IPS DF 4.7 (cell line): ENCODE data around the gene EXOC6B.

ENCODE experiments used
- DNase-seq: peaks from one replicate; pipeline ENCODE4 v3.0.0-alpha.2; 2013; ENCODE audit warnings: low spot score; ENCODE audit errors: extremely low read depth

EXOC6B gene

DNA sequence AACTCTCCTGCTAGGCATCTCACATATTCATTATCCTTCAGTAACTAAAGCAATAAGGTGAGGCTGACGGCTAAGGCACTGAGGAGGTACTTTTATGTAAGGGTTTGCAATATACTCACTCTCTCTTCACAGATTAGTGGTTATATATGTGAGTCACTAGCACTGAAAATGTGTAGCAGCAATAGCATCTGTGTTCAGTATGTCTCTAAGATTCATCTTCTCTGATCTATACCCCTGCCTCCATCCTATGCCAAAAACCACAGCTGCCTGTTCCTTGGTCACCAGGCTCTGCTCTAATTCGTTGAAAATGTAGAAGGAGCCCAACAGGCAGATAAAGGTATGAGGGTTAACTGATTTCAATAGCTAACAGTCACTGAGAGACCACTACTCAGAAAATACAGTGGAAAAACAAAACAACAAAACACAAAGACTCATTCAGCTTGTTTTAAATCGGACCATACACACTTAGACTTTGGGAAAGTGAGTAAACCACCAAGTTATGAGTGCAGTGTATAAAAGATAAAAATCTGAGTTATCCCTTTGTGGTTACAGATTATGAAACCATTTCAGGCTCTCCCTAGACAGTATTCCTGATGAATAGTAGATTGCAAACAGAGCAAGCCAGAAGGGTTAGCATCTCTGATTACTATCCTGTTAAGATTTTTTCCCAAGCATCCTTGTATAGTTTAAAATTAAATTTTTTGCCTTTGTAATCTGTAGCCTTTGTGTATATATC is 602.8 kb downstream of the EXOC6B start:
- DNase-seq: no peak

DNA sequence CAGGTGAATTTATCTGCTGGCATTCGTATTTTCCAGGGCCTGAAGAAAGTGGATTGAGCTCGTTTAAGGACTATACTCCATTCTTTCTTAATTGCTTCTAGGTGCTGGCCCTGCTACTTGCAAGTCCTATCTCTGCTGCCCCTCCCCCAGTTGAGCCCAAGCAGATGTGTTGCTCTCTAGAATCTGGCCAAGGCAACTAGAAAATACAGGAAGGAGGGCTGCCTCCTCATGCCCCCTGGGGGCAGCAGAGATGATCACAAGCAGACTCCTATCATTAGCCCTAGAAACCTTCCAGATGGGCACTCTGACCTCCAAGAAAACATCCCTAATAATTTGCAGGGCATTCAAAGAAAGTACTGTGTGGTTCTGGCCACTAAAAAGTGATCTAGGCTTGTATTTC is 605.7 kb downstream of the EXOC6B start:
- peak; percentile 62 for DNase-seq

DNA sequence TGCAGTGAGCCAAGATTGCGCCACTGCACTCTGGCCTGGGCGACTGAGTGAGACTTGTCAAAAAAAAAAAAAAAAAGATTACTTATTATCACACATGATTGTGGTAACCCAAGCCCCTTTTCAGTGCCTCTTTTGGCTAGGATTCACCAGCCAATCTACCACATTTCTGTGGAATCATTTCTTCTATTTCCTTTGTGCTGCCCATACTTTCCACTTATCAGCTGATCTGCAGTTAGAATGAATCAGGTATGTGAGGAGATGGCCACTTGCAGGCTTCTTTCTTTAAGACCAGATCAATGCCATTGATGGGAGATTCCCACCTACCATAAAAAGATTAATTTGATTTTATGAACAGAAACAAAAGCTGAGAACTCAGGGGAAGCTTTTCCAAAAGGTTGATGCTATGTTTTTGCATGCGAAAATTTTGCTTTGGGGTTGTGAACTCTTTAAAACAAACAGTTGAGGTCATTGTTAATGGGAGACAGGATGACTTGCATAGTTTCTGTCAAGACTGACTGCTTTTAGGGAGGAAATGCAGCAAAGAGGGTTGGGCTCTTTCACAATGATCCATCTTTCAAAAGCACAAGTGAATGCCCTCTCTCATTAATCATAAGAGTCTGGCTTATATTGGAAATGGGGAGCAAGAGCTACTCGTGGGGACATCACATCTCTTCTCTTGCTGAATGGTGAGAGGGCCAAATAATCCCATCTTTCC is 611.2 kb downstream of the EXOC6B start:
- DNase-seq: no peak

DNA sequence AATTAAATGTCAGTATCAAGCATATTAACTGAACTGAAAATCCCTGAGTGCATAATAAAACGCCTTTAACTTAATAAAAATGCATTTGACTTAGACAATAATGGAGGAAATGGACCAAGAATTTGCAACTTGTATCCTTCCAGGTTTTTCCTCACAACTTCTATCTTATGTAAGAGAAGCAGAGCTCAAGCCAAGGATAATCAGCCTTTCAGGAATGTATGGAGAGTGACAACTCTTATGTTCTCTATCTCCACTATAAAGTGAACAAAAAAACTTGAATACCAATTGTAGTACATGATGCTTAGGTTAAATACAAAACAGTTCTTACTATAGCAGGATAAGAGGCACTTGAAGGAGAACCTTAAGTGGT is 613.4 kb downstream of the EXOC6B start:
- no peak for DNase-seq

DNA sequence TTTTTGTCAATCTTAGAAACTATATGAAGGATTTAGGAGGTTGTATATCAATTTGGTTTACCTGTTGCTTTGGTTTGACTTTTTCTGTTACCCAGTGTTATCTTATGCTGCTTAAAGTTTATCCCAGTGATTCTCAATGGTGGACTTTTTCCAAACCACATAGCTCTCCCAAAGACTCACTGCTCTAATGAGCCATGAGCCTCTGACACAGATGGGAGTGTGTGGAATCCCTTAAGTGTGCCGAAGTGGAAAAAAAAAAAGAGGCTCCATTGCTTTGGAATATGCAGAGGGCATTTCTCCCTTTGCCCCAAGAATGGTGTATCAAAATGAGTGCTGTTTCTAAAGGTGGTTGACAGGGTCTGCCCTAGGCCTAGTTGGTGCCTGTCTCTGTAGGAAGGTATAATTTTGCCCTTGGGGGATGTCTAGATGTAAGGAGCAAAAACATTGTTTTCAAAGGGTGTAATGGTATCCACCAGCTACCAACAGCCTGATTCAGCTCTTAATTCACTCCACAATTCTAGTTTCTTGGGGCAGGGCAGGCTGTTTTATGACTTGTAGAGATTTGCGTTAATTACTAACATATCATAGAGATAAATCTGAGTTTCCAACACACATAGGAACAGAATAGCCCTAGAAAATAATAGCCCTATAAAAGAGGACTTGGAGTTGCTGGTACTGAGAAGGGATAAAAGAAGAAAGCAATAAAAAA is 613.9 kb downstream of the EXOC6B start:
- no peak for DNase-seq

DNA sequence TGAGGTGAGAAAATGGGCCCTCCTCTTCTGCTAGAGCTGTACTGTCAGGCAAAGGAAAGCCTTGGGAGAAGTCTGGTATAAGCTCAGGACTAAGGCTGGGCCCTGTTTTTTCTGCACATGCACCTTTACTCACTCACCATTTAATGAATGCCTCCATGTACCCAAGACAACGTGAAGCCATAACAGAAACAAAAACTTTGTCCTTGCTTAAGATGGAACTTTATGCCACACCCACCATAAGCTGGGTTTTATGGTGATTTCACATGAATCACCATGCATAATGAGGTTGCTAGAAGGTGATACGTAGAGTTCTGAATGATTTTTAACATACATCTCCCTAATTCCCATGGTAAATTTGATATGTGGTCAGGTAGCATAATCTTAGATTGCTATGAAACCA is 614.5 kb downstream of the EXOC6B start:
- no peak for DNase-seq

DNA sequence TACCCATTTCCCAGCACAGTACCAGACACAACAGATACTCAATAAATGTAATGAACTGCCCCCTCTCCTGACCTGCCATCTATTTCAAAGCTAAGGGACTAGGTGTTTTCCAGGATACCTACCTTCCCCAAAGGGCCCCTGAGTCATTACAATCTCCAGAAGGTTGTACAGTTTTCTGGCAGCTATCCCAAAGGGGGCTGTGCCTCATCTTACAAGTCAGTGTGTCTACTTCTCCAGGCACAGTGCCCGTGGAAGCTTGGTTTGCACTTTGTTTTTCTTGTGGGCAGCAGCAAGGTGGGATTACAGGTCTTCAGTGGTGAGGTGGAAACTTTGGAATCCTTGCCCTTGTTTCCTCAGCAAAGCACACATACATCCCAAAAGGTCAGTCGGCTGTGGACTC is 615.4 kb downstream of the EXOC6B start:
- DNase-seq: no peak

DNA sequence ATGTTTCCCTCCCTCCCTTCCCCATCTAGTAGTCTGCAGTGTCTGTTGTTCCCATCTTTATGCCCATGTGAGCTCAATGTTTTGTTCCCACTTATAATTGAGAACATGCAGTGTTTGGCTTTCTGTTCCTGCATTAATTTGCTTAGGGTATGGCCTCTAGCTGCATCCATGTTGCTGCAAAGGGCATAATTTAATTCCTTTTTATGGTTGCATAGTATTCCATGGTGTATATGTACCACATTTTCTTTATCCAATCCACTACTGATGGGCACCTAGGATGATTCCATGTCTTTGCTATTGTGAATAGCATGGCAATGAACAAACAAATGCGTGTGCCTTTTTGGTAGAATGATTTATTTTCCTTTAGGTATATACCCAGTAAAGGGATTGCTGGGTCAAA is 617.6 kb downstream of the EXOC6B start:
- DNase-seq: no peak

DNA sequence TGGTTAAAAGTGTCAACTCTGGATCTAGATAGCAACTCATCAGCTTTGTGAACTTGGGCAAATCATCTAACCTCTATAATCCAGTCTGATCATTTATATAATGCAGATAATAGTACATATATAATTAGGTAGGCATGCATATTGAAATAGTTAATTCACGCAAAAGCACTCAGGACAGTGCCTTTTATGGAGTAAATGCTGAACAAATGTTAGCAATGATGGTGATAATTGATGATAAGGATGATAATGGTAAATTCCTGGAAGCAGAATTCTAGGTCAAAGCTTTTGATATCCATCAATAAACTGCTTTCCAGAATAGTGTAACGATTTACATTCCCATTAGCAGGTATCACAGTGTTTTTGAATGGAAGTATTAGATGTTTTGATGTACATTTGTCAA is 618.5 kb downstream of the EXOC6B start:
- no peak for DNase-seq

DNA sequence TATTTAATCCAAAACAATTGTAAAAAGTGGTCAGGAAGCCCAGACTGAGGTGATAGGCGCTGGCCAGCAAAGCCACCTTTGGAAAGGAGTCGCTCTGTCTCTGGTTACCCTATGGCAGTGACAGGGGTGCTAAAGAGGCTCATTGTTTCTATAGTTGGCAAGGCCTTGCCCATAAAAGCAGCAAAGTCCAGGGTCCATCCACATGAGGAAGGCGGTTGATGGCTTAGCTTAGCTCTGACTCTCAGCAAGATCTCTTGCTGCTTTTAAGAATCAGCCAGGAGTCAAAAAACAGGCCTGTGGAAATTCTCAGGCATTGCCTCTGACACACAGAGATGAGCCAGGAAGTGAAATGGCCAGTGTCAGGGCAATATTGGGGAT is 620.3 kb downstream of the EXOC6B start:
- DNase-seq: no peak

DNA sequence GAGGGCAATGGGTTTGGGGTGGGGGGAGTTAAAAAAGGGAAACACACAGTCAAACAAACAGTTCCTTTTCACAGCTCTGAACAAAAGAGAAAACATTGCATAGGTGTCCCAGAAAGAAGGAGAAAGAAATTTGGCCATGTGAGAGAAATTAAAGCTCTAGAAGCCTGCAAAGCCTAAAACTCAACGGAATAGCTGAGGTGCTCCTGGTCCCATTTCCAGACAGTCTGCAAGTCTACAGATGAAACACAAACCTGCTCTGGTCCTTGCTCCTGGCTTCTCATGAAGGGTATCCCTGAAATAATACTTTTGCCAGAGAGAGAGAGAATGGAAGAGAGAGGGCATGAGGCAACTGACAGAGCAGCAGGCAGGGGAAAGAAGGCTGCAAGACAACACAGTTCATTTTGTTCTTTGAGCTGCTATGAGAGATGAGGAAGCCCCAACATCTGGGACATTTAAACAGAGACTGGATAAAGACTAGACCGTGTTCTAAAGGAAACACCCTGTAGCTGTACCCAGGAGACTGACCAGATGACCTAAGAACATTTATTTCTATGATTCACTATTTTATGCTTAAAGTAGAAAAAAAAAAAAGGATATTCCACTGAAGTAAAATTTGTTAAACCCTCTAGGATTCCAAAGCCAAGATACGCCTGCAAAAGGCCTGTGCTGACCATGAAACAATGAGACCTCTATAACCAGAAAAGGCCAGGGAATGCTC is 620.9 kb downstream of the EXOC6B start:
- no peak for DNase-seq

DNA sequence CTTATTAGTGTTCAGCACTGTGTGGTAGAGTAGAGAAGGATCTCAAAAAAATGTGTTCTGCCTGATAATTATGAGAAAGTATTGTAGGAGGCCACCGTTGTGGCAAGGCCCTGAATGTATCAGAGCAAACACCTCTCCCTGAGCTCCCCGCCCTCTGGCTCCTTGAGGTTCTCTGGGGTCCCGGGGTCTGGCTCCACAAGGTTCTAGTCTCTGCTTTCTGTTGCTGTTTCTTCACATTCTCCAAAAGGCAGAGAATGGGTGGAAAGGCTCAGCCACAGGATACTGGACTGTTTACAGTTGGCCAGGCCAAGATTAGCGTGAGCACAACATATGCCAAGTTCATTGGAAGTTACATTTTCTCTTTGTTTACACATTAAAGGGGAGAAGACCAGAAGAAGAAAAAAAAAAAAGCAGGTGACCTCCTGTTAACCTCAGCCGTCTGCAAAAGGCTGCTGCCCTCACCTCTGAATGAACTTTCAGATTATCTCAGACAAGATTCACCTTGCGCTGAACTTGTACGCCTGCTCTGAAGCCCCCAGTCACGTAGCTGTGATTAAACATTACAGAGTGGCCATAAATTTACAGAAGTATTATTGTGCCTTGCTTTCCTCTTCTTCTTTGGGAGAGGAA is 621.6 kb downstream of the EXOC6B start:
- no peak for DNase-seq

DNA sequence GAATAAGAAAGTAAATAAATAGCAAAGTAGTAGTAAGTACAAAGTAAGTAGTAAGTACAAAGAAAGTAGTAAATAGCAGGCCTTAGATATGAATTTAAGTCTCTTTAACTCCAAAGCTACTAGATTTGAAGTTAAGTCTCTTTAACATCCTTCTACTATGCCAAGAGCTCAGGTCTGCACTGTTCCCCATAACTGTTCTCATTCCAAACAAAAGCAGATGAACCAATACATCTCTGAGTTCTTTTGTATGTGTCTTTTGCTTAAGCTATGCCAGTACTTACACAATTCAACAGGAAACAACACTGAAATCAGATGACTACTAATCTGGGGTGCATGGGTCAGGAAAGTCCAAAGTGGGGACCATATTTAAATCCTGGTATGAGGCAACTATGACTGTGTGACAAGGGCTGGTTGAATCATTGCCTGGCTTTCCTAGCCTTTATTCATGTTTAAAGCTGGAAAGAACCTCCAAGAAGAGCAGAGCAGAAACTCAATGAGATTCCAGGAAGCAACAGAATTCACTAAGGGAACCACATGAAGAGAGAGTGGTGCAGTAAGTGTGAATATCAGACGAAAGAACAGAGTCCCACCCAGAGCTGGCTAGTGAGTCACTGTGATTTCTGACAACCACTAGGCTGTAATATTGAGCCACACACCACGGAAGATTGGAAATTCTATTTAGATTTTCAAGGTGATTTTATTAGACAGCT is 627.1 kb downstream of the EXOC6B start:
- DNase-seq: no peak

DNA sequence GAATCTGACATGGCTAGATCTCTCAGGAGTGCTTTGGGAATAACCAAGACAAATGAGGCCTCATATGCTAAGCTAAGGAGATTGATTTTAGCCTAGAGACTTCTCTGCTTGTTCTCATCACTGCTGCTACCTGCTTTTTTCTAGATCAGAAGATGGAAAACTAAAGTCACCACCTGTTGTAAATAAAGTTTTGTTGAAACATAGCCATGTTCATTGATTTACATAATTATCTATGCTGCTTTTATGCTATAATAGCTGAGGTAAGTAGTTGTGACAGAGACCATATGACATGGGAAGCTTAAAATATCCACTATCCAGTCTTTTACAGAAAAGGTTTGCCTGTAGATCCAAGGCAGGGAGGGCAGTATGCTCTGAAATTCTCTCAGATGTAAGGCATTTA is 632.1 kb downstream of the EXOC6B start:
- no peak for DNase-seq

DNA sequence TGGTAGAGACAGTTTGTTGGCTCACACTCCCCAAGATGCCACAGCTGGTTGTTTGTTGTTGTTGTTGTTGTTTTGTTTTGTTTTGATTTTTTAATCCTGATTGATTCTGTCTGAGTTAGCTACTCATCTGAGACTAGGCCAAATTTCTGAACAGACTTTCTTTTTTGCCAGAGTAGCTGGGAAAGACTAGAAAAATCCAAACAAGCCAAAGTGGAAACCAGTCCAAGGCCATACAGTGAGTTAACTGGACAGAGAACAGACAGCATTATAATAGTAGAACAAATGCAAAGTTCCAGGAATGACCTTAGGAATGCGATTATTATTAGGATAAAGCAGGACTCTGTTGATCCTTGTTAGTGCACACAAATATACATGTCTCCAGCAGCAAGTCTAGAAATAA is 634.4 kb downstream of the EXOC6B start:
- no peak for DNase-seq

DNA sequence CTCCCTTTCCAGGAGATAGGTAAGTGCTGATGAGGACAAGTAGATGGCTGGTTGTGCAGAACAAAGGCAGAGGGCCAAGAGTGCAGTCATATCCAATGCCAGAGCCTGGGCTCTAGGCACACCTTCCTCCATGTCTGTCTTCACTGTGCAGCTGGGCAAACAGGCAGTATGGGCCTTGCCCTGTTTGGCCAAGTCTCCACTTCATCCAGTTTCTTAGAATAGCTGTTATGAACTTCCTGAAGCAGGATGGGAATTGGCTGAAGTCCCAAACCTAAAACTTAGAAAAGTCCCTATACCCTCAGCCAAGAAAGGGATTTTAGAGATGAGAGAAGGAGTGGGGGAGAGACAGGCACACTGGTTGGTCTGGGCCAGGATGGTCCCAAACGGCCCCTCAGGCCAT is 640.6 kb downstream of the EXOC6B start:
- no peak for DNase-seq

DNA sequence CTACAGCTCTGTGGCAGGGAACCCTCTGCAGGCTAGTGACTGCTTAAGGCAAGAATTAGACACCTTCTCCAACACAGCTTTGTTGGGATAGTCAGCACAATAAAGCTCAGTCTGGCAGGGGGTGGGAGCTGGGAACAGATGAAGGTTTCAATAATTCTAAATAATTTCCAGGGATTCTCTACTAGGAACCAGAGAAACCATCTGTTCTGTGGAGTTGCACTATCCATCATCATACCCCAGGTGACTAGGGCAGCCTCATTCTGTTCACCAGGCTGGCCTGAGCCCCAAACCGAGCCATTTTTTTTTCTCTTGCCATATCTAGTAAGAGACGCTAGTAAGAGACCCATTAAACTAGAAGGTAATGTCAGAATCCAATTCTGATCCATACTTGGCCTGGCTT is 642.4 kb downstream of the EXOC6B start:
- DNase-seq: no peak

DNA sequence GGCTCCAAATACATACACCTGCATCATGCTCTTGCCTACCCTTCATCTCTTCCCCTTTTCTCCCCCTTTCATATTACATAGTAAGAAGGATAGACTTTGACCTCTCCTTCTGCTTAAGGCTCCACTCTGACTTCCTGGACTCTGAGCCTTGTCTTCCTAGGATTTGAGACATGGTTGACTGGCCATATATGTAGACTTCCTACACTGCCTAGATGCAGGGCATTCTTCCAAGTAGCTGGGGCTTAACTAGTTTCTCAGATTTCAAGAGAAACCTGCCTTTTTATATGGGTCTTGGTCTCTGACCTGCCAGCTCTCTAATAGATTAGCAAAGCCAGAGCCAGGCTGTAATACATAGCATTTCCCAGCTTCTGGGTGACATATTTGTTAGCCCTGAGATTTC is 642.8 kb downstream of the EXOC6B start:
- DNase-seq: no peak

DNA sequence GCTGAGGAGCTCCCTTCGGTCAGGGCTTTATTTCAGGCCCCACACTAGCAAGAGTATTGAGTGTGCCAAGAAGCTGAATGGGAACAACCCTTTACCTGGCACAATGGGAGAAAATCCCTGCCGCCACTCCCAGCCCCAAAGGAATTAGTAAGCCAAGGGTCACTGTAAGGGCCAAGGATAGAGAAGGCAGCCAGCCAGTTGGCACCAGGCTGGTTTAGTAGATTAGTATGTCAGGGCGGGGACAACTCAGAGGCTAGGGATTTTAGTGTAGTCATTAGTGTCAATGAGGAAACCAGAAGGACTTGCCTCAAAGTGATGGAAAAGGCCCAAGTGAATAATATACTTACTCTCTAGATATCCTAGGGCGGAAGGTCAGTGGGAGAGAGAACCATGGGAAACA is 643.3 kb downstream of the EXOC6B start:
- DNase-seq: no peak

DNA sequence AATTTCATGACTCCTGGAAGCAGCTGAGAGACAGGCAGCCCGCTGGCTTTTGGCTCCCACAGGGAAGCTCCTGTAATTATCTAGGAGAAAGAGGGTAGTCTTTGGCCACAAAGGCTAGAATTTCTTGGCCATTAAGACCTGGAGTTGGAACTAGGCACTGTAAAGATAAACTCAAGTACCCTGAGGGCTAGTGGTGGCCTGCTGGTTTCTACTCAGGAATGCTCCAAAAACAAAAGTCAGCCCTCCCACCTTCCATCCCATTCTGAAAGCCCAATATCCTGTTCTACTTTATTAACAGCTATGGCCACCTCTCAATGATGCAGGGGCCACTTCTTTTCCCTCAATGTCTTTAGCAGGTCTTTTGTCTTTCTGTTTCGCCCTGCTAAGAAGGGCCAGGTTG is 644.2 kb downstream of the EXOC6B start:
- peak; percentile 7 for DNase-seq

DNA sequence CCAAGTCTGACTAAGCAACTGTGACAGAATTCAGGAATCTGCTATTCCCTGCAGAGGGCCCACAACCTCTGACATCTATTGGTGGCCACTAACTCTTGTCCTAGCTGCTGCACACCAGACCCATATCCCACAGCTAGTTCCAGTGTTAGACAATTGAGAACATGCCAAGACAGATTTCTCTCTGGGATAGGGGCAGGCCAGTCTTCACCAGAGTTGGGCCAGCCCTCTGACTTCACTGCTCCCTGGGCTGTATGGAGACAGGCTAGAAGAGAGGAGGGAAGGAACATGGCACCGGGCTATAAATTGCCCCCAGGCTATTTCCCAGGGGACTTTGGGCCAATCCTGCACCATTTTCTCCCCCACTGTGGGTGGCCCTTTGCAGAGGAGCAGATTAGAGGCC is 645.5 kb downstream of the EXOC6B start:
- DNase-seq: no peak
